GM12874 (cell line): Measurements from ENCODE around the gene SLCO3A1.

Experiments
- TF ChIP-seq, protein P1 (sequence below): IDR thresholded peaks from 2 replicates; pipeline ENCODE4 v1.5.1; 2011; ENCODE audit warnings: low read depth, mild to moderate bottlenecking, control low read depth, low read length, moderate library complexity; ENCODE audit not compliant: insufficient read depth

Gene SLCO3A1

DNA sequence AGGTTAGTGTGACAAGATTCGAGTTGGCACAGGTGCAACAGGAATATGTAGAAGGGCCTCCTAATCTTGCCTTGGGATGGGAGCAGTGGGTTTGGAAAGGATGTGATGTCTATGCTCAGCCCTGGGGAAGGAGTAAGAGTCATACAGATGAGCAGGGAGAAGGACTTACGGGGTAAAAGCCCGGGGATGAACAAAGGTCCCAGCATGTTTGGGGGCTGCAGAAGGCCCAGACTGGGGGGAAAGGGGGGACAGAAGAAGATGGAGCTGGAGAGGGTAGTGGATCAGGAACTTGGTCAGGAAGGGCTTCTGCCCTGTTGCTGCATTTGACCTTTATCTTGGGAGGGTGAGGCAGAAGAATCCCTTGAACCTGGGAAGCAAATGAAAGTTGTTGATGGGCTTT is 300.1 kb downstream of the SLCO3A1 start:
- TF ChIP-seq, protein P1, sequence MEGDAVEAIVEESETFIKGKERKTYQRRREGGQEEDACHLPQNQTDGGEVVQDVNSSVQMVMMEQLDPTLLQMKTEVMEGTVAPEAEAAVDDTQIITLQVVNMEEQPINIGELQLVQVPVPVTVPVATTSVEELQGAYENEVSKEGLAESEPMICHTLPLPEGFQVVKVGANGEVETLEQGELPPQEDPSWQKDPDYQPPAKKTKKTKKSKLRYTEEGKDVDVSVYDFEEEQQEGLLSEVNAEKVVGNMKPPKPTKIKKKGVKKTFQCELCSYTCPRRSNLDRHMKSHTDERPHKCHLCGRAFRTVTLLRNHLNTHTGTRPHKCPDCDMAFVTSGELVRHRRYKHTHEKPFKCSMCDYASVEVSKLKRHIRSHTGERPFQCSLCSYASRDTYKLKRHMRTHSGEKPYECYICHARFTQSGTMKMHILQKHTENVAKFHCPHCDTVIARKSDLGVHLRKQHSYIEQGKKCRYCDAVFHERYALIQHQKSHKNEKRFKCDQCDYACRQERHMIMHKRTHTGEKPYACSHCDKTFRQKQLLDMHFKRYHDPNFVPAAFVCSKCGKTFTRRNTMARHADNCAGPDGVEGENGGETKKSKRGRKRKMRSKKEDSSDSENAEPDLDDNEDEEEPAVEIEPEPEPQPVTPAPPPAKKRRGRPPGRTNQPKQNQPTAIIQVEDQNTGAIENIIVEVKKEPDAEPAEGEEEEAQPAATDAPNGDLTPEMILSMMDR: no peak

DNA sequence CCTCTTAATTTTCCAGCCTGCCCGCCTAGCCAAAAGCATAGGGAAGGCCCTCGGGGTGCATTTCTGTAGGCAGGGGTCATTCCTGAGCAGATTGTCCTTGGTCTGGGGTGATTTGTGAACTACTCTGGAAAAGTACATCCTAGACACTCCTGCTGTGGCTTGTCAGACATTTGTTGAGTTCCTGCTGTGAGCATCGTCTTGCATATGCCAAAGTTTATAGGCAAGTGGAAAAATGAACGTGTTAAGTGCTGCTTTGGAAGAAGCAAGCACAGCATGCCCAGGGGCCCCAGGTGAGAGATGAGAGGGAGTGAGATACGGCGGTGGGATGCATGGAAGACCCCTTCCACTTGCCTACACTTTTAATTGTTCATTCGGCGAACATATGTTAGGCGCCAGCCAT is 302.4 kb downstream of the SLCO3A1 start:
- TF ChIP-seq, protein P1: no peak

DNA sequence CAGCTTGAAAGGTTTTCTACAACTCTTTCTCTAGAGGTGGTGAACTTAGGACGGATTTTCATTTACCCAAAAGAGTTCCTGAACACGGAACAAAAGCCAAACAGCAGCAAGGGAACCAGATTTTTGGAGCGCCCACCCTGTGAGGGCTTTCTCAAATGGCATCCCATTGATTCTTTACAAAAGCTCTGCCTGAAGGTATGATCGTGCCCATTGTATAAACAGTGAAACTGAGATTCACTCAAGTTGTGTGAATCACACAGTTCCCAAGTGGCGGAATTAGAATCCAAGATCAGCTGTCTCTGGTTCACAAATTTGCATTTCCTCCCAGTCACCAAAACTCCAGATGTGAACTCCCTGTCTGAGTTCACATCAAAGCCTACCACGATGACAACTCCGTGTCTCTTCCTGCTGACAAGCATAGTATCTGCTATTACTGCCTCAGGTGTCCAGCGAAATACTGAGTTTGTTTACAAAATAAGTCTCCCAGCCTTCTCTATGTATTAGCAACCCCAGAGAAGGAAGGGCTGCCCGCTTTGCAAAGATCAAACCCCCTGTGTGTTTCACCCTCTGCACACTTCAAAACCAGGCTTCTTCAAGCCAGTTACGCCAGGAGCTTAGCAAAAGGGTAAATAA is 304.3 kb downstream of the SLCO3A1 start:
- TF ChIP-seq, protein P1: no peak

DNA sequence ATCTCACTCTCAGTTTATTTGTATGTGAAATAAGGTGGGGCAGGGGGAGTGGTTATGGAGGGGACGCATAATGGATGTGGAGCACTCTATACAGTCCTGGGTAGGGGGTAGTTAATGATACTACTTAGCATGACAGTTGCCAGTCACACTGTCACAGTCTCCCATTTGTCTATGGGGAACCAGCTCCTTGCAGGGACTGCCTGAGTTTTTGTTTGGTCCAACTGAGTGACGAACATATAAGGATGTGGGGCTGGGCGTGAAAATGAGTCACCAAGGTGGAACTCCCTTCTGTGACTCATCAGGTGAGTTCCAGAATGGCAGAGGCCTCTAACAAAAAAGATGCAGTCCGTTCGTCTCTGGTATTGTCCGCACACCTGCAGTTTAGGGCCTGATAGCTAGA is 304.9 kb downstream of the SLCO3A1 start:
- TF ChIP-seq, protein P1: no peak

DNA sequence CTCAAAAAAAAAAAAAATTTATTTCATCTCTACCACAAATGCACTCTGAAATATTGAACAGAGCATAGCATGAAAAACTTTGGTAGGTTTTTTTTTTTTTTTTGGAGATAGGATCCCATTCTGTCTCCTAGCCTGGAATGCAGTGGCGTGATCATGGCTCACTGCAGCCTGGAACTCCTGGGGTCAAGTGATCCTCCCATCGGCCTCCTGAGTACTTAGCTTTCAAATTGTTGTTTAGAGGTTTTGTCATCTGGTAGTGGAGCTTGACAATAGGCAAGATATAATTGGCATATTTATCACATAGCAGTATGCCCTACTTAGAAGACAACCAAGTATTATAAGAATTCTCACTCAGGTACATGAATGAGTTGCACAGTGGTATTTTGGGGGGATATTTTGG is 306.0 kb downstream of the SLCO3A1 start:
- TF ChIP-seq, protein P1: no peak

DNA sequence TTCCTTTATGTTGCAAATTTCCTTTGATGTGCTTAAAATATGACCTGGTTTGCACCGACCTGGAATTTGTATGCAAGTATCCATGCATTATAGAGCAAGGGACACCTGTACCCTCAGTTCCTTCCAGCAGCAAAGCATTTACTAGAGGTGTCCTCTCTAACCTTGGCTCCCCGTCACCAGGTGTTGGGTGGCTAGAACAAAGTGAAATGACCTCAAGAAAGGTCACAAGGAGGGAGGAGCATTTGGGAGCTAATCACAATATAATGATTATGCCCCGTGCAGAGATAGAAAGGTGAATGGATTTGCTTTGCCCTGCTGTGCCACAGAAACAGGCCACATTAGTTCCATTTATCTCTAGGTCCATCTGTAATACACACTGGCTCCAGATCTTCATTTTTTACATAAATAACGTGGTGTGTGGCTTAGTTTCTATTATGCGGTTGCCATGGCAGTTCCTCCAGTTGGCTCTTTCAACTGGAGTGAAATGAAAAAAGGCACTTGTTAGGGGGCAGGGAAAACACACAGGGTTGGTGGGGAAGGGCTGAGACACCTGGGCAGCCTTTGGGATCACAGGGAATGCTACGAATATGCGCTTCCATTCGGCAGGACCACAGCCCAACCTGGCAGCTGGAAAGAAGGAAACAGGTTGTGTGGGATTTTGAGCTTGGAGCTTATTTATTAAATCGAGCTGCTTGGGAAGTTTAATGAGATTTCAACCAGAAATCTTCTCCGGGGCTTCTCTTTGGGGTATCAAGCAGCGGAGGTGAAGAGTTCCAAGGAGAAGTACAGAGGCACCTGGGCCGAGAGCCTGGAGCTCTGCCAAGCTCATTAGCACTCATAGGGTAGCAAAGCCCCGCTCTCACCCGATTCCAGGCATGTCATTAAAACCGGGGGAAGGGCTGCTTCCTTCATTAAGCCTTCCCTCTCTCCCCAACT is 306.7 kb downstream of the SLCO3A1 start:
- TF ChIP-seq, protein P1: no peak

DNA sequence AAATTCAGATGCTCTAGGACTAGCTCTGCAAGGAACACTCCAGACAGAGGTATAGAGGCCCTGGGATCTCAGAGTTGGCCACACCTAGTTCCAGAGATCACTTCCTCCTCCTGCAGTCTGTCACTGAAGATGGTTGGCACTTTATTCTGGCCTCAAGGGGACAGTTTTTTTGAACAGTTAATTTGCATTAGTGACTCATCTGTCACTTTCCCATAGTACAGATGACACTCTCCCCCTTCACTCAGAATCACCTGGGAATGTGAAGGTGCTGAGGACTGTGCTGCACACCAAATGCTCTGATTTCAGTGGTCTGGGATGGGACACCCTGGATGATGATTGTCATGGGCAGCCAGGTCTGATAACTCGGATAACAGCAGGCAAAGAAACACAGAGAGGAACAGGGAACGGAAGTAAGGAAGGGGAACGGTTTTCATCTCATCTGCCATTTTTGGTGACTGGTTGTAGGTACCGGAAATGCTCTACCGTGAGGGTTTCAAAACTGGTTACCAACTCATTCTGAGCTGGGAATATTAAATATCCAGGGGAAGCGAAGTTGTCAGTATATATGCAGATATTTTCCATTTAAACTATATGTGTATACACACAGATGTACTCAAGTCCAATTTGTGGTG is 307.6 kb downstream of the SLCO3A1 start:
- TF ChIP-seq, protein P1: no peak
